ENCODE results near the gene TOP1. TPM values are rescaled to one million over a fixed set of nuclear protein-coding genes. Genes with fewer than 3 reads are reported as not detected.

The TOP1 gene
- total and polyA plus RNA-seq, 8 donors, result 14.8 to 46.2 (median 21.7) TPM

DNA sequence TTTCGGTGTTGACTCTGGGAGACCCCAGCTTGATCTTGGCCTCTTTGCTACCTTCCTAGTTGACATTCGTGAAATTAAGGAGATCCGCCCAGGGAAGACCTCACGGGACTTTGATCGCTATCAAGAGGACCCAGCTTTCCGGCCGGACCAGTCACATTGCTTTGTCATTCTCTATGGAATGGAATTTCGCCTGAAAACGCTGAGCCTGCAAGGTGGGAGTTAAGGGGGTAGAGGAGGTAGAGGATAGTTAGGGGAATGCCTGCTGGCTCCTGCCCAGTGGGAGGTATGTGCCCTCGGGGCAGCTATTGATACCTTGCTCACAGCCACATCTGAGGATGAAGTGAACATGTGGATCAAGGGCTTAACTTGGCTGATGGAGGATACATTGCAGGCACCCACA is 130.9 kb downstream of the TOP1 start:
- 89 to 94% (median 92%) methylated on average over 10 of the region's 10 CpGs for WGBS, 5 donors
- Histone ChIP-seq H3K4me1 (peaks cover 23 to 61% (median 49%) of the 10 kb centered on the region in 4 donors), H3K36me3 (peaks cover 28 to 50% (median 40%) of the 10 kb centered on the region in 4 donors), H3K9me3 (no peaks in the 10 kb centered on the region), H3K27me3 (no peaks in the 10 kb centered on the region), H3K4me3 (no peak overlapping the region), H3K27ac (peak overlapping the region in 1 of 5 donors; percentile 65)
- intact Hi-C loops (cut with DNase I; ENCODE audit: low total_unique reads), result no loop called here
- TF ChIP-seq, protein P1, sequence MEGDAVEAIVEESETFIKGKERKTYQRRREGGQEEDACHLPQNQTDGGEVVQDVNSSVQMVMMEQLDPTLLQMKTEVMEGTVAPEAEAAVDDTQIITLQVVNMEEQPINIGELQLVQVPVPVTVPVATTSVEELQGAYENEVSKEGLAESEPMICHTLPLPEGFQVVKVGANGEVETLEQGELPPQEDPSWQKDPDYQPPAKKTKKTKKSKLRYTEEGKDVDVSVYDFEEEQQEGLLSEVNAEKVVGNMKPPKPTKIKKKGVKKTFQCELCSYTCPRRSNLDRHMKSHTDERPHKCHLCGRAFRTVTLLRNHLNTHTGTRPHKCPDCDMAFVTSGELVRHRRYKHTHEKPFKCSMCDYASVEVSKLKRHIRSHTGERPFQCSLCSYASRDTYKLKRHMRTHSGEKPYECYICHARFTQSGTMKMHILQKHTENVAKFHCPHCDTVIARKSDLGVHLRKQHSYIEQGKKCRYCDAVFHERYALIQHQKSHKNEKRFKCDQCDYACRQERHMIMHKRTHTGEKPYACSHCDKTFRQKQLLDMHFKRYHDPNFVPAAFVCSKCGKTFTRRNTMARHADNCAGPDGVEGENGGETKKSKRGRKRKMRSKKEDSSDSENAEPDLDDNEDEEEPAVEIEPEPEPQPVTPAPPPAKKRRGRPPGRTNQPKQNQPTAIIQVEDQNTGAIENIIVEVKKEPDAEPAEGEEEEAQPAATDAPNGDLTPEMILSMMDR (IDR thresholded peaks at IDR 0.05), result no peak
- TF ChIP-seq POLR2AphosphoS5 (IDR thresholded peaks at IDR 0.05) (no peak), POLR2A (IDR thresholded peaks at IDR 0.05) (no peak)
- no peak for DNase-seq

GRCh38 chr20:41160686-41161085 is 132.1 kb downstream of the TOP1 start:
- DNase-seq, result no peak
- 87 to 92% (median 91%) methylated on average over 2 of the region's 2 CpGs for WGBS, 5 donors
- Histone ChIP-seq H3K27me3 (no peaks in the 10 kb centered on the region), H3K4me3 (no peak overlapping the region), H3K27ac (no peak overlapping the region), H3K4me1 (peaks cover 15 to 50% (median 39%) of the 10 kb centered on the region in 4 donors), H3K9me3 (no peaks in the 10 kb centered on the region), H3K36me3 (peaks cover 40 to 61% (median 51%) of the 10 kb centered on the region in 4 donors)
- TF ChIP-seq, protein P1 (IDR thresholded peaks at IDR 0.05), result no peak
- TF ChIP-seq POLR2AphosphoS5 (IDR thresholded peaks at IDR 0.05), result no peak
- TF ChIP-seq POLR2A (IDR thresholded peaks at IDR 0.05), result no peak
- TF ChIP-seq EP300 (IDR thresholded peaks at IDR 0.05), result no peak
- intact Hi-C loops (cut with DNase I; ENCODE audit: low total_unique reads), result no loop called here

DNA sequence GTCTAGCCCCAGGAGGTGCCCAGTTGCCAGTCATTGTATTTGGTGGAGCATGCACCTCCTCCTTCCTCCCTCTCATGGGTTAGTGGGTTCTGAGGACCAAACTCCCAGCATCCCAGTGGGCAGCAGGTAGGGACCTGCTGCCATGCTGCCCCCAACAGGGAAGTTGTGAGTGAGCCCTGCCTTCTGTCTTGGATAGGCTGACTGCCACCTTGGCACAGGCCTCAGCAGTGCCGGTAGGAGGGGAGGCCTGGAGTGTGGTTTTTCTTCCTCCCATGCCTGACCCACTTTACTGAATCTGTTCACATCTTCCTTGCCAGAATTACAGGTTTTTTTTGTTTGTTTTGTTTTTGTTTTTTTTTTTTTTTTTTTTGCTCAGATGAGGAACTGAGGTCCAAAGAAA is 133.3 kb downstream of the TOP1 start:
- Histone ChIP-seq H3K27ac (peak overlapping the region in 2 of 5 donors; percentile 4 to 29), H3K36me3 (peaks cover 52 to 73% (median 63%) of the 10 kb centered on the region in 4 donors), H3K9me3 (no peaks in the 10 kb centered on the region), H3K4me3 (no peak overlapping the region), H3K4me1 (peaks cover 5 to 38% (median 27%) of the 10 kb centered on the region in 4 donors), H3K27me3 (no peaks in the 10 kb centered on the region)
- WGBS, 5 donors, result 5 to 39% (median 29%) methylated on average over 1 of the region's 1 CpG
- TF ChIP-seq, protein P1 (IDR thresholded peaks at IDR 0.05), result no peak
- TF ChIP-seq POLR2A (IDR thresholded peaks at IDR 0.05), result no peak
- TF ChIP-seq POLR2AphosphoS5 (IDR thresholded peaks at IDR 0.05), result no peak
- TF ChIP-seq EP300 (IDR thresholded peaks at IDR 0.05), result no peak
- intact Hi-C loops (cut with DNase I; ENCODE audit: low total_unique reads), result no loop called here
- DNase-seq, result no peak

- intact Hi-C loops (cut with DNase I; ENCODE audit: low total_unique reads), result no loop called here
- 94 to 99% (median 96%) methylated on average over 8 to 11 of the region's 11 CpGs for WGBS, 5 donors
- peaks cover 57 to 79% (median 68%) of the 10 kb centered on the region in 4 donors for H3K36me3 ChIP-seq
Measured at GRCh38 chr20:41162396-41162795, 133.8 kb downstream of the TOP1 start.

More at GRCh38 chr20:41162396-41162795, 133.8 kb downstream of the TOP1 start:
- H3K27ac ChIP-seq, result no peak overlapping the region
- peaks cover 2 to 35% (median 22%) of the 10 kb centered on the region in 4 donors for H3K4me1 ChIP-seq
- no peaks in the 10 kb centered on the region for H3K9me3 ChIP-seq
- DNase-seq, result no peak
- TF ChIP-seq, protein P1 (IDR thresholded peaks at IDR 0.05), result no peak
- TF ChIP-seq POLR2A (IDR thresholded peaks at IDR 0.05), result no peak
- TF ChIP-seq POLR2AphosphoS5 (IDR thresholded peaks at IDR 0.05), result no peak
- TF ChIP-seq EP300 (IDR thresholded peaks at IDR 0.05), result no peak
- no peaks in the 10 kb centered on the region for H3K27me3 ChIP-seq
- no peak overlapping the region for H3K4me3 ChIP-seq

Measured in stomach (tissue), 9 donors.